GM19395 (cell line): ENCODE results near the gene EDEM2.
"Not testable (repeated sequence)": the region's sequence is repeated elsewhere in the genome, so short reads cannot be mapped to it uniquely, and the experiment has no call there.

Experiments used
- ATAC-seq: cut with Tn5 transposase; IDR thresholded peaks from one replicate; pipeline ENCODE4 v1.9.1; 2021; ENCODE audit warnings: mild to moderate bottlenecking, moderate library complexity; ENCODE audit not compliant: unreplicated experiment

The EDEM2 gene

GRCh38 chr20:35129647-35130069 is 17.5 kb downstream of the EDEM2 start:
- no peak for ATAC-seq

GRCh38 chr20:35125753-35126152 is 21.4 kb downstream of the EDEM2 start:
- ATAC-seq, result no peak

DNA sequence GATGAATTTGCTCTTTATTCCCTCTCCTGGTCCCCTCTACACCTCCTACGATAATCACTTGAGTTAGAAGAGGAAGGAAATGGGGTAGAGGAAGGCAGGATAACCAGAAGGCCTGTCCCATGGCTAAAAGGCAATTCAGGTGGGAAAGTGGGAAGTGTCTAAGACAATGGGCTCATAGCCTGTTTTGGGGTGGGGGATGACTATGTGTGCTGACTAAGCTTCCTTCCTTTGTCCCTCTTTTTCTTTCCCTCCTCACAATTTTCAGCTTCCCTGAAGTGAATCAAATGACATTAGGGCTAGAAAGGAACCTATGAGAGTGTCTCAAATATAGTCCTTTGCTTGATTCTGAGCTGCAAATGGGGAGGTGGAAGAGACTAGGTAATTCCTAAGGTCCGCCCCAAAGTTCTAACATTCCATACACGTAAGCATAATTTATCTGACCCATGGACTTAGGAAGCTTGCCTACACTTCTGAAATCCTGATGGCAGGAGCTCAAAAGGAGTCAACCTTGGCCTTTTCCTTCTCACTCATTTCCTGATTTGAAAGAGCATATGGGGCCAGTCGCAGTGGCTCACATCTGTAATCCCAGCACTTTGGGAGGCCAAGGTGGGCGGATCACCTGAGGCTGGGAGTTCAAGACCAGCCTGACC is 24.3 kb downstream of the EDEM2 start:
- ATAC-seq, result no peak

GRCh38 chr20:35121186-35121585 is 25.9 kb downstream of the EDEM2 start:
- ATAC-seq, result no peak

DNA sequence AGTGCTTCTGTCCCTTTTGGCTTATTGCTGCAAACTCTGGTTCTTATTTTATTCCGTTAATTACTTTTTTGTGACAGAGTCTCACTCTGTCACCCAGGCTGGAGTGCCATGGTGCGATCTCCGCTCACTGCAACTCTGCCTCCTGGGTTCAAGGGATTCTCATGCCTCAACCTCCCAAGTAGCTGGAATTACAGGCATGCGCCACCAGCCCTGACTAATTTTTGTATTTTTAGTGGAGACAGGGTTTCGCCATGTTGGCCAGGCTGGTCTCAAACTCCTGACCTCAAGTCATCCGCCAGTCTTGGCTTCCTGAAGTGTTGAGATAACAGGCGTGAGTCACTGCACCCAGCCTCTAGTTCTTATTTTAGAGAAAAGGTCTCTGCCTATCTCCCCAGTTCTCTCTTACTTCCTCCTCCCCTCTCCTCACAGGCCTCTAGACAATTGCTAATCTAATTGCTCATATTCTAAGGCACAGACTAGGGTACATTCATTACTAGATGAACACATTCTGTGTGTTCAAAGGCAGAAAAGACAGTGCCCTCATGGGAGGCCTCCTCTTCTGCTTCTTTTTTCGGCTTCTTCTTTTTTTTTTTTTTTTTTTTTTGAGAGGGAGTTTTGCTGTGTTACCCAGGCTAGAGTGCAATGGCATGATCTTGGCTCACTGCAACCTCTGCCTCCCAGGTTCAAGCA is 27.0 kb downstream of the EDEM2 start:
- ATAC-seq, result no peak

- ATAC-seq, result no peak
These were observed 29.5 kb downstream of the EDEM2 start for GRCh38 chr20:35117629-35118028.

- no peak for ATAC-seq
These were observed 29.9 kb downstream of the EDEM2 start for GRCh38 chr20:35117196-35117595.

GRCh38 chr20:35116258-35116657 is 30.9 kb downstream of the EDEM2 start:
- no peak for ATAC-seq

- ATAC-seq, result no peak
These were observed 31.5 kb downstream of the EDEM2 start for GRCh38 chr20:35115606-35116005.

- not testable (repeated sequence) for ATAC-seq
These were observed 34.9 kb downstream of the EDEM2 start for GRCh38 chr20:35112276-35112675.

- no peak for ATAC-seq
These were observed 35.8 kb downstream of the EDEM2 start for GRCh38 chr20:35111141-35111888.

DNA sequence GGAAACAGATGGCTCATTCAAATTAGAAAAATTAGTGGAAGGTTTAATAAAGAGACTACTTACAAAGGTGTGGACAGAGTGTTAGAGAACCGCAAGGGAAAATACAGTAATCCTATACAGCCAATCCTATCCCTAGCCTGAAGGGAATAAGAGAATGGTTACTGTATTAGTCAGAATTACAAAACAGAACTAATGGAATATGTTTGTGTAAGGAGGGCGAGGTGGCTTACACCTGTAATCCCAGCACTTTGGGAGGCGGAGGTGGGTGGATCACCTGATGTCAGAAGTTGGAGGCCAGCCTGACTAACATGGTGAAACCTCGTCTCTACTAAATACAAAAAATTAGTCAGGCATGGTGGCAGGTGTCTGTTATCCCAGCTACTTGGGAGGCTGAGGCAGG is 38.2 kb downstream of the EDEM2 start:
- no peak for ATAC-seq

- ATAC-seq, result no peak
These were observed 40.2 kb downstream of the EDEM2 start for GRCh38 chr20:35106827-35107380.

DNA sequence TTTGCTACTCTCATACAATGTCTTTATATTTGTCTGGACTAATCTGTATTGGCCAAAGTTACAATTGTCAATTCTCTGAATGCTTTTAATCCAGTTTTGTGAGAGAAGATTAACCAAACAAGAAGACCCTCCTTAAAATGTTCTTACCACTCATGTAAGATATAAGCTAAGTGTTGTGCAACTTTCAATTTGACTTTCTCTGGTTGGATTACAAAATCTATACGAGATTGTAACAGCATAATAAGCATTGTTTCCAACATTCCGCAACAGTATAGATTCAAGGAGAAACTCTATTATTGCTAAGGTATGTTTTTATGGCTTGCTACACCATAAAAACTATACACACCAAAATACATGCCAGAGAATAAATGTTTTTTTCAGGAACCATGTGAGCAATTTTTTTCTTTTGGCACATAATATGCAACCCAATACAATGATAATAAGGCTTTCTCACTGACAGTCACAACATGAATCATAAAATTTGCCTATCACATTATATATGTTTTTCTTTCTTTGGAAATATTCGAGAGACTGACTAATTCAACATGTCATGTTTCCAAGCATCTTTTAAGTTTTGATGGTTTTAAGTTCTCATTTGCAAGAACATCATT is 42.3 kb downstream of the EDEM2 start:
- no peak for ATAC-seq

DNA sequence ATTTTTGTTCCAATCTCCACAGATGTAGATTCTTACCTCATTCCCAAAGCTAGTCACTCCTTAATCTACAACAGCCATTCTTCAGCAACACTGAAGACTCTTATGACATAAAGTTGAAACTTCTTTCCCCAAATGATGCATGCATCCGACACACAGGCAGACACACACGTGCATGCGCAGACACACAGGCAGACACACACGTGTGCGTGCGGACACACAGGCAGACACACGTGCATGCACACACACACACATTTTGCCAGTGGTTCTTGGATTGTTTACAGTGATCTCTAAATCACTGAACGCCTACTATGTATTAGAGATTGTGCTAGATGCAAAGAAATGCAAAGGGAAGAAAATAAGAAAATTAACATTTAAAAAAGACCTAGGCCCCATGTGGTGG is 45.5 kb downstream of the EDEM2 start:
- no peak for ATAC-seq

- ATAC-seq, result no peak
These were observed 53.8 kb downstream of the EDEM2 start for GRCh38 chr20:35093267-35093884.

DNA sequence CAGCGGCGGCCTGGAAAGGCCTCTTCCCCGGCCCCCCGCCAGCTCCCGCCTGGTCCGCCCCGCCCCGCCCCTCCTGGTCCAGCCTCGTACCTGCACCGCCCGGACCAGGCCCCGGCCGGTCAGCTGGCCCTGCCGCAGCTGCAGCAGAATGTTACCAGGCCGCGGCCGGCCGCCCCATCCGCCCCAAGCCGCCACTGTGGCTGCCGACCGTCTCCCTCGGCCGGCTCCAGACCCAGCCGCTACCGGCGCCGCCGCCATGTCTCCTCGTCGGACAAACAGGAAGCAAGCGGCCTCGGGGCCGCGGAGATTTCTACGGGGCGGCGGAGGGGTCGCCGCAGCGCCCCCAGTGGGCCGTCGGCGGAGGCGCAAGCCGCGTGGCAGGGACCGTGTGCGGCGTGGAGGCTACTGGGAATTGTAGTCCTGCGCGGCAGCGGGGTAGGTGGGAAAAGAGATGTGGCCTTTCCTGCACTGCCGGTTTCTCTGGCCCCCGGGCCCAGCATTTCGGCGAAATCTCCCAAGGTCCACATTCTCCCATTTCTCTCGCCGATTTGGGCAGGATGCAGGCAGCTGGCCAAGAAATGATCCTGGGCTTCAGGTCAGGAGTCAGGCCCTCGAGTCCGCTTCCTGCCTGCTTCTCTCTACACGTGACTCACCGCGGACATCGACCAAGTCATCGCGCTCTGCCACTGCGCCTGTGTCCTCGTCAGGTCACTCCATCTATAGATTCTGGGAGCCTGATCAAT is 54.4 kb downstream of the EDEM2 start, which contains the start of gene TRPC4AP:
TSS of gene TRPC4AP (minus strand) at position 284 of the 743 bp plus-strand sequence. CDS start at position 258, 26 bp downstream.
- peak; percentile 90 for ATAC-seq

DNA sequence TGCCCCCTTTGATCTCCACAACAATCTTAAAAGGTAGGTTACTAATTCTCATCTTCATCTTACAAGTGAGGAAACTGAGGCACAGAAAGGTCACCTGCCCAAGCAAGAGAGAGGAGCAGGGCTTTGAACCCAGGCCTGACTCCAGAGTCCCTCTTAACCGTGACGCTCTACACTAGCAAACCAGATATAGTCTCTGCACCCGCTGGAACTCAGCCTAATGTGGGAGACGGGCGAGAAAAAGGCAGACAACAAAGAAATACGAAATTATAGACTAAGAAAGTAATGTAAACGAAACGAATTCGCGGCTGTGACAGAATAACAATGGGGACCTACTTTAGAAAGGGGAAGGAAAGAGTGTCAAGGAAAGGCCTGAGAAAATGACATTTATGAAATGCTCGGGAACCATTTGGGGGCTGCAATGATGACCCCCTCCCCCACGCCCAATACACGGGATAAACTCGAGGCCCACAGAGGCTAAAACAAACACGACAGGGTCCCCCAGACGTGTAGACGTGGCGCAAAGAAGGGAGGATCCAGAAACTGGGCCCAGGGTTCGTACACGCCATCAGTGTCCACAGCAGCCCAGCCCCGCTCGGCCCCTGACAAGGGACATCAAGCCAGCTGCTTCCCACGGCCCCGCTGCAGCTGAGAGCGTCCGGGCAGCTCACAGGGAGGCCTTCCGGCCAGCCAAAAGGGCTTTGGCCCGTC is 55.2 kb downstream of the EDEM2 start:
- peak; percentile 31 for ATAC-seq
